ENCODE results near the gene LPP. TPM values are rescaled to one million over a fixed set of nuclear protein-coding genes. Genes with fewer than 3 reads are reported as not detected.

LPP gene
- total and polyA plus RNA-seq, 2 of the 13 experiments (the other 11 are each of a cell fraction or from before 2014, with no cell fraction given) = 19.2 to 29.9 TPM

DNA sequence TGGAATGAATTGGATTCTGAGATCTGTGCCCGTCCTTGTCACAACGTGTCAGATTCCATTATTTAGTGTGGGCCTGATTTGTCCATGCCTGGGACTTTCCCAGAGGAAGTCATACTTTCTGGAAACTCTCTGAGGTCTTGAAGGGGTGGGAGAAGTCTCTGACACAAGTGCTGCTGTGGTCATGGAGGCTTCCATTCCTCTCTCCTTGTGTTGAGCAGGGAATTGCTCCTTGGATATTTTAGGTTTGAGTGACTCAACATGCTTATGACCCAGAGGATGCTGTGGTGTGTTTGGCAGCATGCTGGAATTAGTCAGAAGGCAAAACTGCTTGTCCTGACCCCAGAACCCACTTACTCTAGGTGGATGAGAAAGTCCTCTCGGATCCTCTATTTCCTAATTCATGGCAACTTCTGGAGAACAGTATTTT lies 132.1 kb downstream of the LPP start (continued):
- TF ChIP-seq, protein P1, sequence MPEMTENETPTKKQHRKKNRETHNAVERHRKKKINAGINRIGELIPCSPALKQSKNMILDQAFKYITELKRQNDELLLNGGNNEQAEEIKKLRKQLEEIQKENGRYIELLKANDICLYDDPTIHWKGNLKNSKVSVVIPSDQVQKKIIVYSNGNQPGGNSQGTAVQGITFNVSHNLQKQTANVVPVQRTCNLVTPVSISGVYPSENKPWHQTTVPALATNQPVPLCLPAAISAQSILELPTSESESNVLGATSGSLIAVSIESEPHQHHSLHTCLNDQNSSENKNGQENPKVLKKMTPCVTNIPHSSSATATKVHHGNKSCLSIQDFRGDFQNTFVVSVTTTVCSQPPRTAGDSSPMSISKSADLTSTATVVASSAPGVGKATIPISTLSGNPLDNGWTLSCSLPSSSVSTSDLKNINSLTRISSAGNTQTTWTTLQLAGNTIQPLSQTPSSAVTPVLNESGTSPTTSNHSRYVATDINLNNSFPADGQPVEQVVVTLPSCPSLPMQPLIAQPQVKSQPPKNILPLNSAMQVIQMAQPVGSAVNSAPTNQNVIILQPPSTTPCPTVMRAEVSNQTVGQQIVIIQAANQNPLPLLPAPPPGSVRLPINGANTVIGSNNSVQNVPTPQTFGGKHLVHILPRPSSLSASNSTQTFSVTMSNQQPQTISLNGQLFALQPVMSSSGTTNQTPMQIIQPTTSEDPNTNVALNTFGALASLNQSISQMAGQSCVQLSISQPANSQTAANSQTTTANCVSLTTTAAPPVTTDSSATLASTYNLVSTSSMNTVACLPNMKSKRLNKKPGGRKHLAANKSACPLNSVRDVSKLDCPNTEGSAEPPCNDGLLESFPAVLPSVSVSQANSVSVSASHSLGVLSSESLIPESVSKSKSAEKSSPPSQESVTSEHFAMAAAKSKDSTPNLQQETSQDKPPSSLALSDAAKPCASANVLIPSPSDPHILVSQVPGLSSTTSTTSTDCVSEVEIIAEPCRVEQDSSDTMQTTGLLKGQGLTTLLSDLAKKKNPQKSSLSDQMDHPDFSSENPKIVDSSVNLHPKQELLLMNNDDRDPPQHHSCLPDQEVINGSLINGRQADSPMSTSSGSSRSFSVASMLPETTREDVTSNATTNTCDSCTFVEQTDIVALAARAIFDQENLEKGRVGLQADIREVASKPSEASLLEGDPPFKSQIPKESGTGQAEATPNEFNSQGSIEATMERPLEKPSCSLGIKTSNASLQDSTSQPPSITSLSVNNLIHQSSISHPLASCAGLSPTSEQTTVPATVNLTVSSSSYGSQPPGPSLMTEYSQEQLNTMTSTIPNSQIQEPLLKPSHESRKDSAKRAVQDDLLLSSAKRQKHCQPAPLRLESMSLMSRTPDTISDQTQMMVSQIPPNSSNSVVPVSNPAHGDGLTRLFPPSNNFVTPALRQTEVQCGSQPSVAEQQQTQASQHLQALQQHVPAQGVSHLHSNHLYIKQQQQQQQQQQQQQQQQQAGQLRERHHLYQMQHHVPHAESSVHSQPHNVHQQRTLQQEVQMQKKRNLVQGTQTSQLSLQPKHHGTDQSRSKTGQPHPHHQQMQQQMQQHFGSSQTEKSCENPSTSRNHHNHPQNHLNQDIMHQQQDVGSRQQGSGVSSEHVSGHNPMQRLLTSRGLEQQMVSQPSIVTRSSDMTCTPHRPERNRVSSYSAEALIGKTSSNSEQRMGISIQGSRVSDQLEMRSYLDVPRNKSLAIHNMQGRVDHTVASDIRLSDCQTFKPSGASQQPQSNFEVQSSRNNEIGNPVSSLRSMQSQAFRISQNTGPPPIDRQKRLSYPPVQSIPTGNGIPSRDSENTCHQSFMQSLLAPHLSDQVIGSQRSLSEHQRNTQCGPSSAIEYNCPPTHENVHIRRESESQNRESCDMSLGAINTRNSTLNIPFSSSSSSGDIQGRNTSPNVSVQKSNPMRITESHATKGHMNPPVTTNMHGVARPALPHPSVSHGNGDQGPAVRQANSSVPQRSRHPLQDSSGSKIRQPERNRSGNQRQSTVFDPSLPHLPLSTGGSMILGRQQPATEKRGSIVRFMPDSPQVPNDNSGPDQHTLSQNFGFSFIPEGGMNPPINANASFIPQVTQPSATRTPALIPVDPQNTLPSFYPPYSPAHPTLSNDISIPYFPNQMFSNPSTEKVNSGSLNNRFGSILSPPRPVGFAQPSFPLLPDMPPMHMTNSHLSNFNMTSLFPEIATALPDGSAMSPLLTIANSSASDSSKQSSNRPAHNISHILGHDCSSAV (CRISPR knock-in tag; IDR thresholded peaks at IDR 0.05; ENCODE audit: borderline replicate concordance) = no peak
- no peak for TF ChIP-seq ZFP37 (CRISPR knock-in tag; IDR thresholded peaks at IDR 0.05; ENCODE audit: borderline replicate concordance)
- no peak for TF ChIP-seq ZNF460 (CRISPR knock-in tag; IDR thresholded peaks at IDR 0.05; ENCODE audit: borderline replicate concordance)

GRCh38 chr3:188287339-188287738 lies 133.4 kb downstream of the LPP start:
- ChIA-PET POLR2A (no interaction called here), CTCF (ENCODE audit: low intra/inter-chr PET ratio, low total read pairs) (no interaction called here)
- no peak overlapping the region for H3K9ac ChIP-seq (ENCODE audit: insufficient read depth, low read depth, low read length)
- H3K4me1 ChIP-seq (ENCODE audit: insufficient read depth, low read length) = peaks cover 66% of the 10 kb centered on the region
- H3K4me3 ChIP-seq (replicated peaks in 1 of 3; ENCODE audit: insufficient read depth in 1 of 3, low read depth in 2 of 3, low read length in 3 of 3) = no peak overlapping the region
- no TSS peak for BruUV-seq (replicated peaks)
- intact Hi-C loops (cut with micrococcal nuclease; ENCODE audit: unreplicated experiment) (no loop called here), in situ Hi-C loops (cut with HindIII; ENCODE audit: extremely low pct_ligation_motif_present, low pct_unique_long_range_greater_than_20kb) (no loop called here)
- H3K4me2 ChIP-seq (ENCODE audit: low read depth, low read length) = no peak overlapping the region
- no peaks in the 10 kb centered on the region for H4K20me1 ChIP-seq (ENCODE audit: insufficient read depth, low read length)
- ATAC-seq = no peak
- peaks cover 35% of the 10 kb centered on the region for H3K79me2 ChIP-seq (ENCODE audit: insufficient read depth, low read length)
- no peaks in the 10 kb centered on the region for H3K27me3 ChIP-seq (ENCODE audit: control insufficient read depth in 1 of 2, insufficient read depth in 2 of 2, low read length in 2 of 2)
- H2AFZ ChIP-seq (ENCODE audit: low read length) = no peak overlapping the region
- no peak for DNase-seq (ENCODE audit: low spot score)
- WGBS (ENCODE audit: low lambda C conversion rate) = 93% methylated on average over 4 of the region's 4 CpGs
- no peak for FAIRE-seq
- H3K36me3 ChIP-seq (replicated peaks in 1 of 2; ENCODE audit: control insufficient read depth in 1 of 2, insufficient read depth in 2 of 2, low read length in 2 of 2) = no peaks in the 10 kb centered on the region; a peak in 1 of 5 replicates
- H3K27ac ChIP-seq (ENCODE audit: extremely low read length, insufficient read depth, low read length) = no peak overlapping the region
- no peaks in the 10 kb centered on the region for H3K9me3 ChIP-seq (ENCODE audit: low read length)
- TF ChIP-seq CEBPG (CRISPR knock-in tag; IDR thresholded peaks at IDR 0.05) (no peak), ZNF747 (CRISPR knock-in tag; IDR thresholded peaks at IDR 0.05; ENCODE audit: borderline replicate concordance) (no peak), MTF1 (CRISPR knock-in tag; IDR thresholded peaks at IDR 0.05) (no peak), PLRG1 (conservative IDR thresholded peaks at IDR 0.05) (no peak), SMYD3 (CRISPR knock-in tag; IDR thresholded peaks at IDR 0.05) (no peak), SALL2 (CRISPR knock-in tag; IDR thresholded peaks at IDR 0.05) (no peak), EEA1 (CRISPR knock-in tag; IDR thresholded peaks at IDR 0.05; ENCODE audit: borderline replicate concordance) (no peak), MXI1 (IDR thresholded peaks at IDR 0.05; ENCODE audit: borderline replicate concordance, low read depth, low read length) (no peak), ZNF382 (CRISPR knock-in tag; IDR thresholded peaks at IDR 0.05; ENCODE audit: borderline replicate concordance) (no peak), HDAC6 (IDR thresholded peaks at IDR 0.05; ENCODE audit: low read depth, low read length) (no peak)
